Left hindlimb (tissue), 1 donor: ENCODE measurements around the gene TNFRSF9.

Experiments
- DNase-seq: peaks from one replicate; pipeline ENCODE4 v3.0.0-alpha.2; 2018

Gene TNFRSF9

DNA sequence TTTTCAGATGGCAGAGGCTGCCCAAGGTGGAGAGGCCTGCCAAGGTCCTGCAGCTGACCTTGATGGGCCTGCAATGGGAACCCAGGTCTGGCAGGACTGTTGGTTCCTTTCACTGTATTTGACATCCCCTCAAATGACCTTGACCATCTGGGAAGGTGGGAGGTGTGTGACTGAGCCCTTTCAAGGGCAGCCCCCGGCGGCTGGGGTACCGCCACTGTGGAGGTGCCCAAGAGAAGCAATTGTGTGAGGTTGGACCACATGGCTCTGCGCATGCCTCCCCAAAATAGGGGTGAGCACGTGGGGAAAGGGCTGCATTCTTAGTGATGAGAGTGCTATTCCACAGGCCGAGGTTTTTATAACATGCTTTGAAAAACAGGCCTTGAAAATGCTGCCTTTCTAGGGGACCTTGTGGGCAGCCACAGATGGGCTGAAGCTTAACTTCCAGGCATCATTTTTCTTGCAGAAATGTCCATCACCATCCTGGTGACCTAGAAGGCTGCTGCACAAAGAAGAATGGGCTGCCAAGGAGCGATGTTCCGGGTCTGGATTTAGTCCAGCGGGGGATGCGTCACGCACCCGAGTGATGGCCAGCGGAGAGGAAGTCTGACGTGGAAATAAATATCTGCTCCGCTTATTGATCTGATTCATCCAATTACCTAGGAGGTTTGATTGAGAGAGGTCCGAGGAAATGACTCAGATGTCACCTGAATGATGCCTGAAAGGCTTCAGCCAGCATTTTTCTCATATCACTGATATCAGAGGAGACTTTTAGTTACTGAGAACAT is 71.3 kb downstream of the TNFRSF9 start:
- DNase-seq = no peak

DNA sequence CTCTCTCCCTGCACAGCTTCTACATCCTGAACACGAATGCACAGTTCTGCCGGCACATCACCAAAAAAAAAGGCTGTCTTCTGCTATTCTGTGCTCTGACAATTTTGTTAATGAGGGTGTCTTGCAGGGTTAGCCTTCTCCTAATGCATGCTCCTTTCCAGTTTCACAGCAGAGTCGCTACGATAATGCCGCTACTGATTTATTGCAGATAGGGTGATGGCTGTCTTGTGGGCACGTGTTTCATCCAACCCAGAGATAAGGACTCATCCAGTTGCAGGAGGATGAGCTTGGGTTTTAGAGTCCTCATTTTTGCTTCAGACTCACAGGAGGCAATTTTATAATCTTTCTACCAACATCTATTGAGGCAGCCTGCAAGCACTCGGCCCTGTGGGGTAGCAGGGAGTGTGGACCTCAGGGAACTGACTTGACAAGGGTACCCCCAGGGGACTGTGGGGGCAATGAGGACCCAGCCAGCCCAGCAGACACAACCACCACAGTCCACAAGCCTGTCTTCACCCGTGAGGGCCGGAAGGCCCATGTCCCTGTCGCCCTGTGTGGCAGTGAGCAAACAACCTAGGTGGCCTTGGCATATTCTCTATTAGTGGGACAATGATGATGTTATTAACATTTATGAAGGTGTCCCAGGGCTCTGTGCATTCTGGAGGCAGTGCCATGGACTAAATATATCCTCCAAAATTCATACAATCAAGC is 72.4 kb downstream of the TNFRSF9 start:
- no peak for DNase-seq

DNA sequence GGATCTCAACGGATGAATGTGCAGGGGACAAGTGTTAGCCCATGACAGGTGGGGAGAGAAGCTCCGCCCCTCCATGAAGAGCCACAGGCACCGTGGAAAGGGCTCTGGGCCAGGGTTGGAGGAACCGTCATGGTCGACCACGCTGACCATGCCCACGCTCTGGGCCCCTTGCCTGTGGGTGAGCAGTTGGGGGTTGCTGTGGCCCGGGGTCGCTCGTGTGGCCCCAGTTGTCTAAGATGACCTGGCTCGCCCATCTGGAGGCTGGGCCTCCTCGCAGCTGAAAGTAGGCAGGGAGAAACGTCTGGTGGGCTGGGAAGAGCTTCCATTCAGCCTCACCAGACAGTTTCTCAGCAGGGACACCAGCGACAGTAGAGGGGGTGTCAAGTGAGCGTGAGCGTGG is 74.7 kb downstream of the TNFRSF9 start:
- no peak for DNase-seq
